Right renal cortex interstitium (tissue), 3 donors: ENCODE measurements around the gene CARD6. TPM values are rescaled to one million over a fixed set of nuclear protein-coding genes. Genes with fewer than 3 reads are reported as not detected.
"Not testable (repeated sequence)": the region's sequence is repeated elsewhere in the genome, so short reads cannot be mapped to it uniquely, and the experiment has no call there.

Experiments
- DNase-seq, 3 donors: peaks; one replicate each; pipeline ENCODE4 v3.0.0-alpha.2; 2013; ENCODE audit warnings: low read depth in 3 of 3, low spot score in 2 of 3
- polyA plus RNA-seq, 3 donors: library from polyadenylated mRNA; unstranded; fragments of 120-200 nt; gene quantifications; one replicate each; pipeline ENCODE4 v1.2.1, GENCODE V29; 2013; ENCODE audit not compliant: insufficient read length in 3 of 3

CARD6 gene
- polyA plus RNA-seq, 3 donors: 3.2 to 3.4 (median 3.3) TPM

GRCh38 chr5:40871177-40871576 lies 30.0 kb downstream of the CARD6 start:
- no peak for DNase-seq

GRCh38 chr5:40872253-40872652 lies 31.1 kb downstream of the CARD6 start:
- not testable (repeated sequence) for DNase-seq

- no peak for DNase-seq
Measured at GRCh38 chr5:40873286-40873880, 32.2 kb downstream of the CARD6 start.

- no peak for DNase-seq
Measured at GRCh38 chr5:40875958-40876357, 34.8 kb downstream of the CARD6 start.

- no peak for DNase-seq
Measured at GRCh38 chr5:40877371-40877988, 36.3 kb downstream of the CARD6 start.

GRCh38 chr5:40879163-40879942 lies 38.2 kb downstream of the CARD6 start:
- DNase-seq: peak in 1 of 3 donors; percentile 10

- no peak for DNase-seq
Measured at GRCh38 chr5:40882291-40882690, 41.1 kb downstream of the CARD6 start.

GRCh38 chr5:40883051-40883450 lies 41.9 kb downstream of the CARD6 start:
- not testable (repeated sequence) for DNase-seq

- not testable (repeated sequence) for DNase-seq
Measured at GRCh38 chr5:40895440-40896425, 54.6 kb downstream of the CARD6 start.

GRCh38 chr5:40904205-40904993 lies 63.2 kb downstream of the CARD6 start:
- peak; percentile 46 to 57 (median 51) for DNase-seq

GRCh38 chr5:40904994-40905306 lies 63.8 kb downstream of the CARD6 start:
- DNase-seq: no peak

GRCh38 chr5:40906351-40906751 lies 65.2 kb downstream of the CARD6 start:
- no peak for DNase-seq

GRCh38 chr5:40909264-40909663 lies 68.1 kb downstream of the CARD6 start, which contains the start of gene C7:
Gene C7, plus strand, starts transcription at chr5:40909497. Its CDS starts 114 bp downstream, at chr5:40909611.
- DNase-seq: peak in 2 of 3 donors; percentile 37 to 57

GRCh38 chr5:40909723-40910122 lies 68.6 kb downstream of the CARD6 start:
- no peak for DNase-seq

Other genes starting within 250 kb of the CARD6 start
- 10 to 100 TPM in 2 of 3 donors, 1 to 10 TPM in 1; 9.5 to 14.3 (median 12.2) TPM for gene PTGER4, start 161.5 kb upstream of the CARD6 start, polyA plus RNA-seq
- gene TTC33, start 85.4 kb upstream of the CARD6 start, polyA plus RNA-seq: 10 to 100 TPM; 40.4 to 44.8 (median 44.1) TPM
- 10 to 100 TPM; 76.0 to 81.4 (median 80.8) TPM for gene PRKAA1, start 43.0 kb upstream of the CARD6 start, polyA plus RNA-seq
- 1,000 to 10,000 TPM; 2,117 to 2,258 (median 2,192) TPM for gene RPL37, start 6.1 kb upstream of the CARD6 start, polyA plus RNA-seq
- 100 to 1,000 TPM; 179 to 208 (median 206) TPM for gene C7, start 68.1 kb downstream of the CARD6 start, polyA plus RNA-seq
- under 1 TPM in 2 of 3 donors, not detected in 1; 0.14 to 0.17 TPM for gene MROH2B, start 230.0 kb downstream of the CARD6 start, polyA plus RNA-seq